ENCODE measurements around the gene E2F4.
A peak's percentile ranks its signal among the peaks of the same experiment; 100 is the strongest.

DNA sequence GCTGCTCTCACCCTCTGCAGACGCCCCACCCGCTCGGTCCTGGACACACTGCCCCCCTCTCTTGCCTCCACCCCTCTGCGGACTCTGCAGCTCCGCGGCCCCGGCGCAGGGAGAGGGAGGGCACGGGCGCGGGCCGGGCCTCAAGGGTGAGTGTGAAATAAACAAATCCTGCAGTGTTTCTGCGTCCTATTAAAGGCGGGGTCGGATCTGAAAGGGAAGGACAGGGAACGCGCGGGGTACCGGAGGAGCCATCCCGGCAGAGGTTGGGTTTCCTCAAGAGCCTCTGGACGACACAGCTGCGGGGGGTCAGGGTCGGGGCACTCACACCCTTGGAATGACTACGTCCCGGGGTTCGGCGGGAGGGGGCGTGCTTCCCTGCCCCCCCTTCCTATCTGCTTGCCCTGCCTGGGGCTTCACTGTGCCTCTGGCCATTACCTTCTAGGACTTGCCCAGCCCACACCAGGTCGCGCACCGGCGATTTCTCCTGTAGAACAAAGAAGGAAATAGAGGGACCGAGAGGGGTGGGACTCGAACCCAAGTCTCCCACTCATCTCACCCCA is 27.9 kb upstream of the E2F4 start:
- TF ChIP-seq, protein P1, sequence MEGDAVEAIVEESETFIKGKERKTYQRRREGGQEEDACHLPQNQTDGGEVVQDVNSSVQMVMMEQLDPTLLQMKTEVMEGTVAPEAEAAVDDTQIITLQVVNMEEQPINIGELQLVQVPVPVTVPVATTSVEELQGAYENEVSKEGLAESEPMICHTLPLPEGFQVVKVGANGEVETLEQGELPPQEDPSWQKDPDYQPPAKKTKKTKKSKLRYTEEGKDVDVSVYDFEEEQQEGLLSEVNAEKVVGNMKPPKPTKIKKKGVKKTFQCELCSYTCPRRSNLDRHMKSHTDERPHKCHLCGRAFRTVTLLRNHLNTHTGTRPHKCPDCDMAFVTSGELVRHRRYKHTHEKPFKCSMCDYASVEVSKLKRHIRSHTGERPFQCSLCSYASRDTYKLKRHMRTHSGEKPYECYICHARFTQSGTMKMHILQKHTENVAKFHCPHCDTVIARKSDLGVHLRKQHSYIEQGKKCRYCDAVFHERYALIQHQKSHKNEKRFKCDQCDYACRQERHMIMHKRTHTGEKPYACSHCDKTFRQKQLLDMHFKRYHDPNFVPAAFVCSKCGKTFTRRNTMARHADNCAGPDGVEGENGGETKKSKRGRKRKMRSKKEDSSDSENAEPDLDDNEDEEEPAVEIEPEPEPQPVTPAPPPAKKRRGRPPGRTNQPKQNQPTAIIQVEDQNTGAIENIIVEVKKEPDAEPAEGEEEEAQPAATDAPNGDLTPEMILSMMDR (IDR thresholded peaks at IDR 0.05): no peak
- peak; percentile 62 for TF ChIP-seq EZH2 (IDR thresholded peaks at IDR 0.05; ENCODE audit: borderline replicate concordance, insufficient read depth, low read depth, low read length, poor library complexity, severe bottlenecking)
